ENCODE results near the gene CCDC92.

CCDC92 gene

DNA sequence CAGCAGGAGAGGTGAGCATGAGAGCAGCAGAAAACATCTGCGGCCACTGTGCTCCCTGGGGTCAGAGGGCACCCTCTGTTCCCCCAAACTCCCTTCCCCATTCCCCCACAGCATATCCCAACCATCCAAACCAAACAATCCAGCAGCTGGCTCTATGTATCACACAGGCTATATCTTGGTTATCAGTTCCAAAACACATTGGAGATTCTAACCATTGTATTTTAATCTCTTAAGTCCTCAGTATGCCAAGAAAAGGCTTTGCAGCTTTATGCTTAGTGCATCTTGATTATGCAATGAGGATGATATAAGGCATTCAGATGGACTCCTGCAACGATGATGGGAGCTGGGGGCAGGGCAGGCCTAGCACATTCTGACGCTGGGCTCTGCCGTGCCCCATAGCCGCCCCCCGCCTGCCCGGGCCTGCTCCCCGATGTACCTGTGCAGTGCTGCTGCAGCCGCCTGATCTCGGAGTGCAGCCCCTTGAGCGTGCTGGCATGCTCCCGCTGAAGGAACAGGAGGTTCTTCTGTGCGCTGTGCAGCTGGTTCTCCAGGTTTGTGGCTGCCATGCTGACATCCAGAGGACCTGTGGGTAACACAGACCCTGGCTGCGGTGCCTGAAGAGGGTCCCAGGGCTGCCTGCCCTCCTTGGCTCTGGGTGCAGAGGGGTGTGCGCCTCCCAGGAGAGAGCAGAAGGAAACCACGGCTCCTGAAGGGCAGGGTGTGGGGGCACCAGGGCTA is 29.6 kb downstream of the CCDC92 start:
- DNase-seq (ENCODE audit: low read depth in 2 of 2): peak; percentile 68 to 71
- TF ChIP-seq, protein P1, sequence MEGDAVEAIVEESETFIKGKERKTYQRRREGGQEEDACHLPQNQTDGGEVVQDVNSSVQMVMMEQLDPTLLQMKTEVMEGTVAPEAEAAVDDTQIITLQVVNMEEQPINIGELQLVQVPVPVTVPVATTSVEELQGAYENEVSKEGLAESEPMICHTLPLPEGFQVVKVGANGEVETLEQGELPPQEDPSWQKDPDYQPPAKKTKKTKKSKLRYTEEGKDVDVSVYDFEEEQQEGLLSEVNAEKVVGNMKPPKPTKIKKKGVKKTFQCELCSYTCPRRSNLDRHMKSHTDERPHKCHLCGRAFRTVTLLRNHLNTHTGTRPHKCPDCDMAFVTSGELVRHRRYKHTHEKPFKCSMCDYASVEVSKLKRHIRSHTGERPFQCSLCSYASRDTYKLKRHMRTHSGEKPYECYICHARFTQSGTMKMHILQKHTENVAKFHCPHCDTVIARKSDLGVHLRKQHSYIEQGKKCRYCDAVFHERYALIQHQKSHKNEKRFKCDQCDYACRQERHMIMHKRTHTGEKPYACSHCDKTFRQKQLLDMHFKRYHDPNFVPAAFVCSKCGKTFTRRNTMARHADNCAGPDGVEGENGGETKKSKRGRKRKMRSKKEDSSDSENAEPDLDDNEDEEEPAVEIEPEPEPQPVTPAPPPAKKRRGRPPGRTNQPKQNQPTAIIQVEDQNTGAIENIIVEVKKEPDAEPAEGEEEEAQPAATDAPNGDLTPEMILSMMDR (IDR thresholded peaks at IDR 0.05; ENCODE audit: low read depth, low read length): no peak
- no peak overlapping the region for H3K4me3 ChIP-seq (replicated peaks in 1 of 2; ENCODE audit: low read depth in 2 of 2, low read length in 2 of 2)

DNA sequence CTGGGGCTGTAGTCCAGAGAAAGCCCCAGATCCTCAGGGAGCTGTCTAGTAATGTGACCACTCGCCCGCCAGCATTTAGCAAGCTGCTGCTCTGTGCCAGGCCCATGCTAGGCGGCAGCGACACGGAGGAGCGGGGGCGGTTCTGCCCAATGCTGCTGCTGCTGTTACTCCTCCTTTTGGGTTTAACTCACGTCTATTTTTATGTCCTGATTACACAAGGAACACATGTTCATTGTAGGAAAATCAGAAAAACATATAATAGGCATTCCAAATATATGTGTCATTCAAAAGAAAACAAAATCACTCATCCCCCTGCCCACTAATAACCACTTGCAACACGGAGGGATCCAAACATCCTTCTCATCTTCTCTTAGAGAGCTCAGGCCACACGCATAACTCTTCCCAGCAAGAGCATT is 30.4 kb downstream of the CCDC92 start:
- H3K4me3 ChIP-seq (replicated peaks in 1 of 2; ENCODE audit: low read depth in 2 of 2, low read length in 2 of 2): no peak overlapping the region
- DNase-seq (ENCODE audit: low read depth in 2 of 2): peak; percentile 52 to 93
- TF ChIP-seq, protein P1 (IDR thresholded peaks at IDR 0.05; ENCODE audit: low read depth, low read length): no peak

- TF ChIP-seq, protein P1 (IDR thresholded peaks at IDR 0.05; ENCODE audit: low read depth, low read length): no peak
- no peak overlapping the region for H3K4me3 ChIP-seq (replicated peaks in 1 of 2; ENCODE audit: low read depth in 2 of 2, low read length in 2 of 2)
- DNase-seq (ENCODE audit: low read depth in 2 of 2): peak in 1 of 2 donors; percentile 53
These were observed 30.9 kb downstream of the CCDC92 start for GRCh38 chr12:123941624-123942237.

DNA sequence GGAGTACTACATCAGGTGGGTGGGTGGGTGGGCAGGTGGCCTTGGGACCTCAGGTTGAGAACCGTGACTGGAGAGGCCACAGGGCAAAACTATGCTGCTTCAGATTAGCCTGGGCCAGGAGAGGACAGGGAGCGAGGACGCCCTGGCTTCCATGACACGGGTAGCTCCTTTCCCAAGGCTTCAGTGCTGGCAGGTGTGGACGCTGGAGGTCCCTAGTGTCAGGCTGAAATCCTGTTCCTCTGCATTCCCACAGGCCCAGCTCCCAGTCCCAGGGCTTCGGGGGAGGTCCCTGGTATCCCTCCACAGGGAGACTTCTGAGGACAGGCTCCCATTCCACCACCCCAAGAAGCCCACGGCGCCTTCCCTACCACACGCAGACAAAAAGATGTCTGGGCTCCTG is 31.6 kb downstream of the CCDC92 start:
- H3K4me3 ChIP-seq (replicated peaks in 1 of 2; ENCODE audit: low read depth in 2 of 2, low read length in 2 of 2): no peak overlapping the region
- no peak for DNase-seq (ENCODE audit: low read depth in 2 of 2)
- TF ChIP-seq, protein P1 (IDR thresholded peaks at IDR 0.05; ENCODE audit: low read depth, low read length): no peak

DNA sequence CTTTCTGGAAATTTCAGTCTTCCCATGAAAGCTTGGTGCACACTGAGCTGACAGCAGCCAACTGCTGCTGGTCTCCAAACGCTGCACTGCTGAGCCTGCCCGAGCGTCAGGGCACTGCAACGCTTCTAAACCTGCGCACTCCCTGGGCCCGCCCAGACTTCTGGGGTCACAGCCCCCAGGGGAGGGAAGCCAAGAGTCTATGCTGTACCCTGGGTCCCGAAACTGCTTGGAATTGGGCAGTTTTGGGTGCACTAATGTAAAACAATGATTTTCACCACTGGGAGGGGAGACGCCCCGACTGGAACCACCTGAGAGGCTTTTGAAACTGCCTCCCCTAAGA is 32.0 kb downstream of the CCDC92 start:
- TF ChIP-seq, protein P1 (IDR thresholded peaks at IDR 0.05; ENCODE audit: low read depth, low read length): no peak
- no peak overlapping the region for H3K4me3 ChIP-seq (replicated peaks in 1 of 2; ENCODE audit: low read depth in 2 of 2, low read length in 2 of 2)
- DNase-seq (ENCODE audit: low read depth in 2 of 2): no peak

- H3K4me3 ChIP-seq (replicated peaks in 1 of 2; ENCODE audit: low read depth in 2 of 2, low read length in 2 of 2): no peak overlapping the region
- TF ChIP-seq, protein P1 (IDR thresholded peaks at IDR 0.05; ENCODE audit: low read depth, low read length): no peak
- no peak for DNase-seq (ENCODE audit: low read depth in 2 of 2)
These were observed 32.7 kb downstream of the CCDC92 start for GRCh38 chr12:123939716-123940626.
